GM12891 (cell line): ENCODE data around the gene PLA2G4D.
A peak's percentile ranks its signal among the peaks of the same experiment; 100 is the strongest.

Source experiments
- DNase-seq: peaks from one replicate; pipeline ENCODE4 v3.0.0; 2011; ENCODE audit warnings: low spot score; ENCODE audit not compliant: insufficient read length
- FAIRE-seq: peaks from 2 replicates; lab custom pipeline; 2011; peaks lifted over from hg19 to GRCh38; lab: Jason Lieb, UNC
- PAX5 ChIP-seq: IDR thresholded peaks from 2 replicates; pipeline ENCODE4 v1.6.1; 2011; ENCODE audit warnings: low read length, moderate library complexity, mild to moderate bottlenecking; ENCODE audit not compliant: insufficient read depth, severe bottlenecking
- POLR2A ChIP-seq: IDR thresholded peaks from 2 replicates; pipeline ENCODE4 v1.6.1; 2011; ENCODE audit warnings: low read depth, low read length, control low read depth
- POLR2AphosphoS5 ChIP-seq: IDR thresholded peaks from 2 replicates; pipeline ENCODE4 v1.6.1; 2011; ENCODE audit warnings: low read depth, low read length, control low read depth
- POU2F2 ChIP-seq: IDR thresholded peaks from 2 replicates; pipeline ENCODE4 v1.6.1; 2011; ENCODE audit warnings: low read depth, mild to moderate bottlenecking, control low read depth, low read length, moderate library complexity
- SPI1 ChIP-seq: IDR thresholded peaks from 2 replicates; pipeline ENCODE4 v1.6.1; 2011; ENCODE audit warnings: low read depth, low read length, control low read depth
- TAF1 ChIP-seq: IDR thresholded peaks from 2 replicates; pipeline ENCODE4 v1.6.1; 2011; ENCODE audit warnings: low read depth, low read length, control low read depth

The PLA2G4D gene

GRCh38 chr15:42108189-42108588 lies 13.8 kb upstream of the PLA2G4D start:
- DNase-seq, result no peak

GRCh38 chr15:42107473-42107872 lies 13.1 kb upstream of the PLA2G4D start:
- FAIRE-seq, result no peak
- no peak for TF ChIP-seq PAX5
- TF ChIP-seq SPI1, result no peak
- TF ChIP-seq POLR2AphosphoS5, result no peak
- no peak for TF ChIP-seq TAF1
- no peak for TF ChIP-seq POU2F2
- TF ChIP-seq POLR2A, result no peak
- no peak for DNase-seq

More at GRCh38 chr15:42108189-42108588, 13.8 kb upstream of the PLA2G4D start:
- FAIRE-seq, result no peak
- TF ChIP-seq POLR2A (no peak), PAX5 (no peak), POLR2AphosphoS5 (no peak), TAF1 (no peak), SPI1 (no peak), POU2F2 (no peak)

- DNase-seq (no peak), FAIRE-seq (no peak)
- TF ChIP-seq PAX5 (no peak), POU2F2 (no peak), SPI1 (peak; percentile 25; the same call in 1 of the 2 replicates)
Measured at GRCh38 chr15:42106288-42106687, 11.9 kb upstream of the PLA2G4D start.

- FAIRE-seq (no peak), DNase-seq (no peak)
- no peak for TF ChIP-seq POU2F2
- TF ChIP-seq TAF1, result no peak
- no peak for TF ChIP-seq POLR2A
- TF ChIP-seq POLR2AphosphoS5, result no peak
Measured at GRCh38 chr15:42104095-42104891, 9.9 kb upstream of the PLA2G4D start.

- DNase-seq (no peak), FAIRE-seq (no peak)
- TF ChIP-seq POU2F2, result no peak
- TF ChIP-seq POLR2AphosphoS5, result no peak
- TF ChIP-seq PAX5, result no peak
- TF ChIP-seq POLR2A, result no peak
- no peak for TF ChIP-seq SPI1
- no peak for TF ChIP-seq TAF1
Measured at GRCh38 chr15:42102646-42103235, 8.4 kb upstream of the PLA2G4D start.

- FAIRE-seq, result no peak
- DNase-seq, result no peak
- no peak for TF ChIP-seq PAX5
- TF ChIP-seq POLR2AphosphoS5, result no peak
- TF ChIP-seq POU2F2, result no peak
- no peak for TF ChIP-seq TAF1
- TF ChIP-seq SPI1, result no peak
- TF ChIP-seq POLR2A, result no peak
Measured at GRCh38 chr15:42101861-42102260, 7.5 kb upstream of the PLA2G4D start.

GRCh38 chr15:42100021-42100800 lies 5.8 kb upstream of the PLA2G4D start:
- DNase-seq, result no peak
- TF ChIP-seq TAF1 (no peak), SPI1 (0 out of 2 replicates have a peak, but pooled peaks have one; percentile 4)
- no peak for FAIRE-seq

GRCh38 chr15:42097018-42097417 lies 2.7 kb upstream of the PLA2G4D start:
- TF ChIP-seq POLR2AphosphoS5, result no peak
- no peak for TF ChIP-seq SPI1
- TF ChIP-seq POU2F2, result no peak
- TF ChIP-seq PAX5, result no peak
- TF ChIP-seq TAF1, result no peak
- TF ChIP-seq POLR2A, result no peak
- no peak for DNase-seq
- no peak for FAIRE-seq

- TF ChIP-seq TAF1 (no peak), SPI1 (no peak), POLR2AphosphoS5 (no peak), PAX5 (no peak), POU2F2 (no peak), POLR2A (no peak)
- FAIRE-seq (no peak), DNase-seq (no peak)
Measured at GRCh38 chr15:42093966-42094365, 396 bp downstream of the PLA2G4D start.
